ENCODE measurements around the gene MAP3K2. TPM values are rescaled to one million over a fixed set of nuclear protein-coding genes. Genes with fewer than 3 reads are reported as not detected.

The MAP3K2 gene
- total RNA-seq, 2 experiments from 2014 or later, result 103 to 105 TPM

GRCh38 chr2:127394492-127394891 lies 6.7 kb upstream of the MAP3K2 start:
- Mint-ChIP-seq H3K4me1 (ENCODE audit: low read depth) (peaks cover 14% of the 10 kb centered on the region), H3K36me3 (ENCODE audit: low read depth) (peaks cover 3% of the 10 kb centered on the region), H3K4me3 (no peak overlapping the region), H3K27me3 (no peaks in the 10 kb centered on the region), H3K9me3 (no peaks in the 10 kb centered on the region), H3K27ac (no peak overlapping the region)
- Histone ChIP-seq H3K36me3 (ENCODE audit: insufficient read depth, low read length) (no peaks in the 10 kb centered on the region), H3K4me1 (ENCODE audit: insufficient read depth, low read length) (peaks cover 15% of the 10 kb centered on the region), H3K27ac (ENCODE audit: low read depth in 1 of 2, low read length in 2 of 2) (no peak overlapping the region), H3K9me3 (ENCODE audit: control insufficient read depth in 1 of 2, insufficient read depth in 1 of 2, low read length in 2 of 2) (no peaks in the 10 kb centered on the region), H3K4me3 (ENCODE audit: low read length) (no peak overlapping the region), H3K27me3 (ENCODE audit: control insufficient read depth in 1 of 2, insufficient read depth in 2 of 2, low read length in 2 of 2) (no peaks in the 10 kb centered on the region)
- no peak for TF ChIP-seq CTCF (IDR thresholded peaks at IDR 0.05)
- no peak for DNase-seq
- intact Hi-C loops (cut with DNase I, micrococcal nuclease), result loop anchor here in 1 of 2 experiments (10.0 kb wide), 1 partner anchor 320 kb away; no protein-coding TSS in a partner anchor
- CTCF ChIA-PET, result no interaction called here
- ATAC-seq (ENCODE audit: poor library complexity), result no peak
- POLR2A ChIA-PET, result no interaction called here

- no peaks in the 10 kb centered on the region for H3K36me3 ChIP-seq (ENCODE audit: insufficient read depth, low read length)
- H3K36me3 Mint-ChIP-seq (ENCODE audit: low read depth), result peaks cover 11% of the 10 kb centered on the region
- DNase-seq, result no peak
- H3K27ac ChIP-seq (ENCODE audit: low read depth in 1 of 2, low read length in 2 of 2), result no peak overlapping the region
- CTCF ChIA-PET, result interaction anchor here (1.2 kb wide), 1 partner anchor 23 kb away, joined by 4 read pairs; no protein-coding TSS in a partner anchor
- no peaks in the 10 kb centered on the region for H3K27me3 Mint-ChIP-seq
- H3K4me3 ChIP-seq (ENCODE audit: low read length), result no peak overlapping the region
- H3K4me1 ChIP-seq (ENCODE audit: insufficient read depth, low read length), result peaks cover 29% of the 10 kb centered on the region
- no peak overlapping the region for H3K4me3 Mint-ChIP-seq
- H3K27me3 ChIP-seq (ENCODE audit: control insufficient read depth in 1 of 2, insufficient read depth in 2 of 2, low read length in 2 of 2), result no peaks in the 10 kb centered on the region
- H3K27ac Mint-ChIP-seq, result no peak overlapping the region
- TF ChIP-seq CTCF (IDR thresholded peaks at IDR 0.05), result no peak
- ATAC-seq (ENCODE audit: poor library complexity), result no peak
- H3K4me1 Mint-ChIP-seq (ENCODE audit: low read depth), result peaks cover 29% of the 10 kb centered on the region
- POLR2A ChIA-PET, result no interaction called here
- H3K9me3 ChIP-seq (ENCODE audit: control insufficient read depth in 1 of 2, insufficient read depth in 1 of 2, low read length in 2 of 2), result no peaks in the 10 kb centered on the region
- H3K9me3 Mint-ChIP-seq, result no peaks in the 10 kb centered on the region
- intact Hi-C loops (cut with DNase I, micrococcal nuclease), result loop anchor here in 1 of 2 experiments (10.0 kb wide), 1 partner anchor 318 kb away; no protein-coding TSS in a partner anchor
Observed at GRCh38 chr2:127392828-127393578, 5.2 kb upstream of the MAP3K2 start.

- no peaks in the 10 kb centered on the region for H3K9me3 ChIP-seq (ENCODE audit: control insufficient read depth in 1 of 2, insufficient read depth in 1 of 2, low read length in 2 of 2)
- H3K27me3 ChIP-seq (ENCODE audit: control insufficient read depth in 1 of 2, insufficient read depth in 2 of 2, low read length in 2 of 2), result no peaks in the 10 kb centered on the region
- no peaks in the 10 kb centered on the region for H3K27me3 Mint-ChIP-seq
- ChIA-PET POLR2A (no interaction called here), CTCF (no interaction called here)
- H3K36me3 Mint-ChIP-seq (ENCODE audit: low read depth), result peaks cover 11% of the 10 kb centered on the region
- no peak for TF ChIP-seq CTCF (IDR thresholded peaks at IDR 0.05)
- peak overlapping the region; percentile 40 for H3K4me3 Mint-ChIP-seq
- DNase-seq (no peak), ATAC-seq (ENCODE audit: poor library complexity) (no peak)
- H3K27ac ChIP-seq (ENCODE audit: low read depth in 1 of 2, low read length in 2 of 2), result no peak overlapping the region
- no peaks in the 10 kb centered on the region for H3K9me3 Mint-ChIP-seq
- H3K4me1 Mint-ChIP-seq (ENCODE audit: low read depth), result peaks cover 30% of the 10 kb centered on the region
- H3K4me1 ChIP-seq (ENCODE audit: insufficient read depth, low read length), result peaks cover 27% of the 10 kb centered on the region
- intact Hi-C loops (cut with DNase I, micrococcal nuclease), result loop anchor here in 1 of 2 experiments (10.0 kb wide), 1 partner anchor 317 kb away; no protein-coding TSS in a partner anchor
- H3K27ac Mint-ChIP-seq, result peak overlapping the region; percentile 47
- no peaks in the 10 kb centered on the region for H3K36me3 ChIP-seq (ENCODE audit: insufficient read depth, low read length)
- H3K4me3 ChIP-seq (ENCODE audit: low read length), result no peak overlapping the region
Observed at GRCh38 chr2:127392133-127392827, 4.5 kb upstream of the MAP3K2 start.
